ENCODE data around the gene IFIT1B. TPM values are rescaled to one million over a fixed set of nuclear protein-coding genes. Genes with fewer than 3 reads are reported as not detected.
A peak's percentile ranks its signal among the peaks of the same experiment; 100 is the strongest.
"Not testable (repeated sequence)": the region's sequence is repeated elsewhere in the genome, so short reads cannot be mapped to it uniquely, and the experiment has no call there.

Gene IFIT1B
- not detected for total RNA-seq

GRCh38 chr10:89377705-89378637, at the start of gene IFIT1B:
Gene IFIT1B (plus strand): TSS chr10:89378056. CDS start chr10:89378136, 80 bp downstream.
- intact Hi-C loops (cut with micrococcal nuclease) = no loop called here
- CTCF ChIA-PET = interaction anchor here (1.0 to 1.6 kb wide), 4 partner anchors 9 to 127 kb away, joined by 3 to 4 read pairs (median 4); partner anchors contain the start of genes IFIT1 and LIPA
- peaks cover 6% of the 10 kb centered on the region for H3K4me1 Mint-ChIP-seq (ENCODE audit: low read depth)
- no peak for TF ChIP-seq CTCF (IDR thresholded peaks at IDR 0.05)
- H3K27ac Mint-ChIP-seq = no peak within 1 kb of the TSS
- no peaks in the 10 kb centered on the region for H3K36me3 Mint-ChIP-seq (ENCODE audit: low read depth)
- POLR2A ChIA-PET = interaction anchor here (1.0 kb wide), 1 partner anchor 179 kb away, joined by 3 read pairs; no protein-coding TSS in a partner anchor
- H3K27me3 Mint-ChIP-seq = peaks cover under 1% of the 10 kb centered on the region
- DNase-seq (no peak), ATAC-seq (no peak)
- H3K4me3 Mint-ChIP-seq = no peak within 1 kb of the TSS
- no peaks in the 10 kb centered on the region for H3K9me3 Mint-ChIP-seq

- Mint-ChIP-seq H3K4me1 (ENCODE audit: low read depth) (peaks cover 37% of the 10 kb centered on the region), H3K27ac (no peak overlapping the region), H3K36me3 (ENCODE audit: low read depth) (no peaks in the 10 kb centered on the region), H3K9me3 (no peaks in the 10 kb centered on the region), H3K4me3 (peak overlapping the region; percentile 67), H3K27me3 (peaks cover 18% of the 10 kb centered on the region)
- DNase-seq (no peak), ATAC-seq (no peak)
- POLR2A ChIA-PET = no interaction called here
- intact Hi-C loops (cut with micrococcal nuclease) = no loop called here
- CTCF ChIA-PET = no interaction called here
- TF ChIP-seq CTCF (IDR thresholded peaks at IDR 0.05) = no peak
Observed at GRCh38 chr10:89329151-89329550, 48.7 kb upstream of the IFIT1B start.

GRCh38 chr10:89330014-89330413, 47.8 kb upstream of the IFIT1B start:
- H3K4me3 Mint-ChIP-seq; DNase-seq; CTCF ChIA-PET; ATAC-seq; H3K27ac Mint-ChIP-seq; POLR2A ChIA-PET; H3K36me3 Mint-ChIP-seq (ENCODE audit: low read depth); intact Hi-C loops (cut with micrococcal nuclease); H3K9me3 Mint-ChIP-seq: not testable (repeated sequence)
- H3K27me3 Mint-ChIP-seq = peaks cover 17% of the 10 kb centered on the region
- peaks cover 41% of the 10 kb centered on the region for H3K4me1 Mint-ChIP-seq (ENCODE audit: low read depth)

- CTCF ChIA-PET = no interaction called here
- Mint-ChIP-seq H3K36me3 (ENCODE audit: low read depth) (no peaks in the 10 kb centered on the region), H3K9me3 (no peaks in the 10 kb centered on the region), H3K4me3 (no peak overlapping the region), H3K27ac (no peak overlapping the region), H3K4me1 (ENCODE audit: low read depth) (peaks cover 47% of the 10 kb centered on the region), H3K27me3 (peaks cover 24% of the 10 kb centered on the region)
- intact Hi-C loops (cut with micrococcal nuclease) = no loop called here
- DNase-seq = no peak
- ATAC-seq = no peak
- POLR2A ChIA-PET = no interaction called here
- no peak for TF ChIP-seq CTCF (IDR thresholded peaks at IDR 0.05)
Observed at GRCh38 chr10:89330537-89331212, 47.2 kb upstream of the IFIT1B start.

GRCh38 chr10:89331487-89332122, 46.3 kb upstream of the IFIT1B start:
- ATAC-seq; intact Hi-C loops (cut with micrococcal nuclease); H3K36me3 Mint-ChIP-seq (ENCODE audit: low read depth); DNase-seq; H3K9me3 Mint-ChIP-seq: not testable (repeated sequence)
- ChIA-PET CTCF (interaction anchor here (0.9 to 1.5 kb wide), 7 partner anchors 11 to 398 kb away, joined by 3 to 6 read pairs (median 3); partner anchors contain the start of gene IFIT5), POLR2A (interaction anchor here (0.8 to 1.3 kb wide), 4 partner anchors 15 to 83 kb away, joined by 3 to 5 read pairs (median 4); partner anchors contain the start of genes IFIT1 and IFIT5)
- H3K27me3 Mint-ChIP-seq = peaks cover 25% of the 10 kb centered on the region
- peak overlapping the region; percentile 46 for H3K27ac Mint-ChIP-seq
- H3K4me3 Mint-ChIP-seq = peak overlapping the region; percentile 57
- H3K4me1 Mint-ChIP-seq (ENCODE audit: low read depth) = peaks cover 50% of the 10 kb centered on the region

Data from activated CD8-positive, alpha-beta T cell treated with anti-CD3 and anti-CD28 coated beads for 36 hours (primary cell).